Left colon (tissue), 2 donors: ENCODE results near the gene PSD4. TPM values are rescaled to one million over a fixed set of nuclear protein-coding genes. Genes with fewer than 3 reads are reported as not detected.
"Not testable (repeated sequence)": the region's sequence is repeated elsewhere in the genome, so short reads cannot be mapped to it uniquely, and the experiment has no call there.

Source experiments
- ATAC-seq: fragments of 200-7000 bp; cut with Tn5 transposase; one replicate; pipeline ENCODE4 v1.9.1; 2020; ENCODE audit warnings: mild to moderate bottlenecking, moderate library complexity
- DNase-seq, 2 donors: peaks; one replicate each; pipeline ENCODE4 v3.0.0-alpha.2; 2020
- intact Hi-C, 2 donors: fragments of 100-400 bp; cut with DNase I in 1 of 2; cut with micrococcal nuclease in 1 of 2; formaldehyde crosslinking; loops; one replicate each; pipeline versions ENCODE4 v1.11.2 to v1.14.0; 2022; cut with DNase I, micrococcal nuclease
- total RNA-seq, 2 donors: library from RNA; stranded (reverse); fragmentation: NEBNext Ultra II Directional; extraction: Animal tissue kit (Norgen Biotek cat#: 25700); gene quantifications; one replicate each; pipeline ENCODE4 v1.2.1, GENCODE V29; 2021
- donor health status: DM: no; HTN: no; CAD: no.
- donor health status: DM: yes; HTN: yes; CAD: no.

PSD4 gene
- total RNA-seq, 2 donors from 2014 or later = 68.4 to 72.1 TPM

DNA sequence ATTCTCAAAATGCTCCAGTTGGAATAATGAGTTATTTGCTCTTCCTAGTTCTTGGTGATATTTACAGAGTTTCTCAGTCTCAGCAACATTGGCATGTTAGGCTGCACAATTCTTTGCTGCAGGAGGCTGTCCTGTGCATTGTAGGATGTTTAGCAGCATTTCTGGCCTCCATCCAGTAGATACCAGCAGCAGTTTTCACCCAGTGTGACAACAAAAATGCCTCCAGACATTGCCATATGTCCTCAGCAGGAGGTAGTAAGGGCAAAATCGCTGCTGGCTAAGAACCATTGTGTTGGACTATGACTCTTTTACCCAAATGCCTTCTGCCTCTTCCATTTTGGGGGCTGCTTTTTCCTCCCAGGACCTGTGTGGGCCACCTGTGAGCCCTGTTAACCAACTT, 54.6 kb downstream of the PSD4 start:
- no peak for ATAC-seq
- intact Hi-C loops = no loop called here
- DNase-seq = no peak

DNA sequence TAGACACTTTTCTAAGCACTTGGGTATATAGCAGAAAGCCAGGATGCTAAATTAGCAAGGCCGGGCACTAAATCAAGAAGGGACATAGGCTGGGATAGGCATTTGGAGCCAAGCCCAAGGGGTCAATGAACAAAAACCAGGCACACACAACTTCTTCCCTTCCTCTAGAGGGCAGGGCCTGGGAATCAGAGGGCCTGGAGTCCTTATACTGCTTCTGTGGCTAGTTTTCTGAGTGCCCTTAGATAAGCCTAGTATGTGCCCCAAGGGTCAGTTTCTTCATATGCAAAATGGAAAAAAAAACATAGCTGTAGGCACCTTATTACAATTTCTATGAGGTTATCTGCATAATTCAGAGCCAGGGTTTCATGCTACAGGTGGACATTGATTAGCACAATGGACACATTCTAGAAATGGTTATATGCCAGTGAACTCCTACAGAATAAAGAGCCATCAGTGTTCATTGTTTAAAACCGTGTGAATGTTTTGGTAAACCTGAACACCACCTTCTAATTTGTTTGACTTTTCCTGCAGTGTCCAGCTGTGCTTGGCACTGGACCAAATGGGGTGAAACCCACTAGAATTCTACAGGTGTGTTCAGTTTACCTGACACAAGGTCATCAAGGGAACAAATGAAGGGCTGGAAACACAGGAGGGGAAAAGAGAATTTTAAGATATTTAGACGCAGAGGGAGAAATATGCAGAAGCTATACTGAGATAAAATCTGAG, 55.4 kb downstream of the PSD4 start:
- peak; percentile 69 for ATAC-seq
- DNase-seq = no peak
- intact Hi-C loops = no loop called here

DNA sequence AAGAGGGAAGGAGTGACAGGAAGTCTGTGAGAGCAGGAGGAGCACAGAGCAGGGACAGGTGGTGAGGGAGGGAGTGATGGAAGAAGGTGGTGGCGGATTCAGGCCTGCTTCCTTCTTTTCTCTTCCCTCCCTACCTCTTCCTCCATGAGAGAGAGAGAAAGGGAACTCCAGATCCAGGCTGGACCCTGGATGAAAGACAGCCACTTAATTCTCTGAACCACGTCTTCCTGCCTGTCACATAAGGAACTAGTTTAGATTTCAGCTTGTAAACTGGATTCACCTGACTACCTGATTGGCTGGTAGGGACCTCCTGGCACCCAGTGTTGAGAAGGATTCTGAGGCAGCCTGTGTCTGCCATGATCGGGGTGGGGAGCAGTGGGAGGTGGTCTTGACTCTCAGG, 56.0 kb downstream of the PSD4 start:
- intact Hi-C loops = no loop called here

DNA sequence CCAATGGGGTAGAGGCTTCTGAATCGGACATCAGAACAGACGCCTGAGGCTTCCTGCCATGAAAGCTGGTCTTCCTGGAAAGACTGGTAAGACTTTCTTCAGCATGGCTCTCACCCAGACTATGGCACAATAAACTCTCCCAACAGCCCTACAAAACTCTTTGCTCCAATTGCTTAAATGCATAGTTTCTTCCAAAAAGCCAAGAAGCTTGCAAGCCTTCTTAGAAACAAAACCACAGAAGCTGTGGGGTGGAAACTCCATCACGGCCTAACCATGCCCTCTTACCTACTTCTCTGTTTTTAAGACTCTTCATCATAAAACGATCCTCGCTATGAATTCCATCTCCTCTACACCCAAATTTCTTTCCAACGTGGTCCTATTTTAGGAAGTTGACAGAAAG, 56.8 kb downstream of the PSD4 start:
- ATAC-seq (no peak), DNase-seq (no peak)
- intact Hi-C loops = no loop called here

More for the DNA sequence above, 56.0 kb downstream of the PSD4 start:
- ATAC-seq (peak; percentile 53), DNase-seq (no peak)

DNA sequence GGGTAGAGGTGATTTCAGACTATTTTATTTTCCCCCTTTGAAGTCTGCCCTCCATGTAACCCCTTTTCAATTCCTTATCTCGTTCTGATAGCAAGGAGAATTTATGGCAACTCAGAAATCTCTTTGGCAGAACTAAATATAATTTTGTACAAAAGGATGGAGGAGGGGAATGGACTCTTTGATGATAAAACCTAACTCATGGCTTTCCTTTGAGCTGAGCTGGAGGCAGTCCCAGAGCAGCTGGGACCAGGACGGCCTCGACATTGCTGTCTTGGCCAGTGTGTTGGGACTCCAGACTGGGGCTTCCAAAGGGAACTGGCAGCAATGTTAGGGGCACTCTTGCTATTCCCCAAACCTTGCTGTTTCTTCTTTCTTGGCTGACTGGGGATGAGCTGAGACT, 57.3 kb downstream of the PSD4 start:
- ATAC-seq (no peak), DNase-seq (no peak)
- intact Hi-C loops = no loop called here

DNA sequence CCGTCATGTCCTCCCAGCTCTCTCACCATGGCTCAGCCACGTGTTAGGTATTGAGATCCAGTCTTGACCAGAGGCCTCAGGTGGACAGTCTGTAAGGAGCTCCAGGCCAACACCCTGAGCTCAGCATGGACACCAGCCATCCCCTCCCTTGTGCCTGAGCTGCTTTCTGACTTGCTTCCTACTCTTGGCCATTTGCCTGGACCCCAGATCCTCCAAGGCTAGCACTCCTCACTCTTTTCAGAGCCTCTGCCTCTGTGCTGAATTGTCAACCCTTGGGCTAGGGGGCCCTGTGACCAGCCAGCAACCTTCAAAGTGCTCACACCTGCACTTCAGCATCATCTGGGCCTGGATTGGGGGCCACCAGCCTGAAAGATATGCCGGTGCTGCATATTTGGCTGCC, 58.4 kb downstream of the PSD4 start:
- intact Hi-C loops = no loop called here
- no peak for ATAC-seq
- DNase-seq = no peak

DNA sequence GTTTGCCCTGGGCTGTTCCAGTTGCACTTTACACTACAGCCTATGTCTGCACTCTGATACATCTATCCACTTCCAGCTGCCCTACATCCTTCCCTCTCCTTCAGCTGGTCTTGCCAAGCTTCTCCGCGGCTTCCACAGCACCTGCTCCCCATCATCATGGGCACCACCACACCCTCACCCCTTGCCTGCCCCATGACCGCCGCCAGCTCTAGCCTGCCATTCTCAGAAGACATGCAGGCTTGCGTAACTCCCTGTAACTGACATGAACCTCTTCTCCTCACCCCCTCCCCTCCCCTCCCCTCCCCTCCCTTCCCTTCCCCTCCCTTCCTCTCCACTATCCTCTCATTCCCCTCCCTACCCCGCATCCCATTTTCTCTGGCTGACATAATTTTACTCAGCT, 59.0 kb downstream of the PSD4 start:
- DNase-seq (no peak), ATAC-seq (no peak)
- intact Hi-C loops = no loop called here

DNA sequence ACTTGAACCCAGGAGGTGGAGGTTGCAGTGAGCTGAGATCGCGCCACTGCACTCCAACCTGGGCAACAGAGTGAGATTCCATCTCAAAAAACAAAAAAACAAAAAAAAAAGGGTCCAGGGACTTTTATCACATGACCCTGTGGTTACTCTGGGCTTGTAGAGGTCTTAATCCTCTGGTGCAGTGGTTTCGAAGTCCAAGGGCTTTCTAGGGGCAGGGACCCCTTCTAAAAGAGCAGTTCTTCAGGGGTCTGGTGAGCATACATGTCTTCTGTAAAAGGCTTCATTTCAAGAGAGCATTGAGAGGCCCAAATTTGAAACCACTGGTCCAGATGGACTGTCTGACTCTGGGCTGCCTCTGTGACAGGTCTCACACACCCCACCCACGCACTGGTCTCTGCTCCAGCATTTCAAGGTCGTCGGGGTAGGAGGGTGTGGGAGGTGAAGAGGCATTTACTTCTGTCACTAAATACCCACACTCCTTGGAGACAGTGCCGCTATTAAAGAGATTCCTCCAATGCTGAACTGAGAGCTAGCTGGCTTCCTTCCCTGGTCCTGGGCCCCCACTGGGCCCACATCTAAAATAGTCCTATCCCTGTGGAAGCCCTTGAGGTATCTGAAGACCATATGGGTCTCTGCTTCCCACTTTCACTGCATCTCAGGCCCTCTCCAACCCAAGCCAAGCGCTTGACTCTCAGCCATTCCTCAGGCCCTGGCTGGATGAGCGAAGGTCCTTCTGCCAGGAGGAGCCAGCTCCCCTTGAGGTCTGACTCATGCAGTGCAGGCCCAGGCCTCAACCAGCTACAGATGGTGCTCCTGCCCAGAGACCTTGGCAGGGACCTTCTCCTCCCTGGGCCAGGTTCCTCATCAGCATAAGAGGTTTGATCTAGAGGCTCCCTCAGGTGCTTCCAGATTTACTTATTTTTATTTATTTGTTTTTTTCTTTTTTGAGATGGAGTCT, 60.1 kb downstream of the PSD4 start:
- no peak for ATAC-seq
- DNase-seq = no peak
- intact Hi-C loops = no loop called here

DNA sequence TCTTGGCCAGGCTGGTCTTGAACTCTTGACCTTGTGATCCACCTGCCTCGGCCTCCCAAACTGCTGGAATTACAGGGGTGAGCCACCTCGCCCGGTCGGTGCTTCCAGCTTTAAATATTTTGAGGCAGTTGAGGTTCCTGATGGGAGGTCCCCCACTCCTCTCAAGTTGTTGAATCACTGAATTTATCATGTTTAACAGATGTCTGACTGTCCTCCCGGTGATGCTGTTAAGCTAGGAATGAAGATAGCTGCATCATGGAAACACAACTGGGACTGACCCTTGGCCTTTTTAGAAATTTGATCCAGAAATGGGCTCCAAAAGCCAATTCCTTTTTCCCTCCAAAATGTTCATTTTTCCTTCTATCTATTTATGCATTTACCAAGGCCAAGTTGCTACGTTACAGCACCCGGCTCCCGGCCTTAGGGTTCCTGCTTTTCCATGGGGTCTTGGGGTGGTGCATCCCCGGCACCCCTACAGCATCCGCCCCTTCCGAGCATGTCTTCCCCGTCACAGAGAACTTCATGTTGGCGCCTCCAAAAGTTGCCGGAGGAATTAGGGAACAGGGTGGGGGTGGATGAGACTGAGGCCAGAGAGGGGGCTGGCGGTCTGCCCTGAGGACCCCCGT, 61.1 kb downstream of the PSD4 start:
- peak; percentile 4 for ATAC-seq
- no peak for DNase-seq
- intact Hi-C loops = no loop called here

DNA sequence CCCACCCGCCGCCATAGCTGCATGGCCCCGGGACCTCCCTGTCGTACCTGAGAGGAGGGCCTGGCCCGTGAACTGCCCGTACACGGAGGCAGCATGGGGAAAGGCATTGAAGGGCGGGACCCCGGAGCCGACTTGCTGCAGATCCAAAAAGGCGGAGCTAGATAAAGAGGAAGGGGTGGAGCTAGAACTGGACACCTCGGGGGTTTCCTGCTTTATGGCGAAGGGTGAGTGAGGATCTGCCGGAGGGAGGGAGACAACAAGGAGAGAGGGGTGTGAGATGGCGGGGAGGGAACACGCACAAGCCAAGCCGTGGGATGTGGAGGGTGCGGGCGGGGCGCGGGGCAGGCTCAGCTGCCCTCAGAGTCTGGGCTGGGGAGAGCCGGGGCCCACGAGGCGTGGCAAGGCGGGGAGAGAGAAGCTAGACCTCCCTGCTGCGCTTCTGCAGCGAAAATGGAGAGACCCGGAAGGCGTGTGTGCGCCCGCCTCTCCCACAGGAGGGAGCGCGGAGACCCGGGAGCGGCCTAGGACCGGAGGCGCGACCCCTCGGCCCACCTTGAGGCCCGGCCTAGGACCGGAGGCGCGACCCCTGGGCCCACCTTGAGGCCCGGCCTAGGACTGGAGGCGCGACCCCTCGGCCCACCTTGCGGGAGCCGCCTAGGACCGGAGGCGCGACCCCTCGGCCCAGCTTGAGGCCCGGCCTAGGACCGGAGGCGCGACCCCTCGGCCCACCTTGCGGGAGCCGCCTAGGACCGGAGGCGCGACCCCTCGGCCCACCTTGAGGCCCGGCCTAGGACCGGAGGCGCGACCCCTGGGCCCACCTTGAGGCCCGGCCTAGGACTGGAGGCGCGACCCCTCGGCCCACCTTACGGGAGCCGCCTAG, 61.8 kb downstream of the PSD4 start:
- ATAC-seq = peak; percentile 85
- peak in 1 of 2 donors; percentile 79 for DNase-seq
- intact Hi-C loops = not testable (repeated sequence)

DNA sequence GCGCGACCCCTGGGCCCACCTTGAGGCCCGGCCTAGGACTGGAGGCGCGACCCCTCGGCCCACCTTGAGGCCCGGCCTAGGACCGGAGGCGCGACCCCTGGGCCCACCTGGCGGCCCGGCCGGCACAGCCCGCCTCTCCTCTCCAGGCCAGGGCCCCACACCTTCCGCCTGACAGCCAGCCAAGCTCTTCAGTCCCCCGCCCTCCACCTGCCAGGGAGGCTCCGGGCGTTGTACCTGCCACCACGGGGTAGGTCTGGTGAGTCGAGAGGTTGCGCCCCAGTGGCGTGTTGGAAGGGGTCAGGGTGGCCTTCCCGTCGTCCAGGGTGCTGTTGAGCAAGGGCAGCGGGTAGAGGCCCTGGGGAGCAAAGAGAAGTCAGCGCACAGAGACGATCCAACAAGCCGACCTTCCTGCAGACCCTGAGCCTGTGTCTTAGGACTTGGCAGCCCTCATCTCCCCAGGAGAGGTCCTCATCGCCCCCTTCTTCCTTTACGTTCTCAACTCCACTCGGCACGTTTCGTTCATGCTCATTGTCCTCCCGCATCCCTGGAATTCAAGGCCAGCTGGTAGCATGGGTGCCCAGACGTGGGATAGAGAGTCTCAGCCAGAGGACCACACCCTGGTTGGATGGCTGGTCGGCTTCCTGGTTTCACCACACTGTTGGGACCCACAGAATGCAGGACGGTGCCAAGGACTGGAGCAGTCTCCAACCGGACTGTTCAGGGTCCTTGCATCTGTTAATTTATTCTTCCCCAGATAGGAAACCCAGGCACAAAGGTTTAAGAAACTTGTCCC, 62.8 kb downstream of the PSD4 start:
- intact Hi-C loops = no loop called here
- ATAC-seq = peak; percentile 69
- DNase-seq = peak in 1 of 2 donors; percentile 53

DNA sequence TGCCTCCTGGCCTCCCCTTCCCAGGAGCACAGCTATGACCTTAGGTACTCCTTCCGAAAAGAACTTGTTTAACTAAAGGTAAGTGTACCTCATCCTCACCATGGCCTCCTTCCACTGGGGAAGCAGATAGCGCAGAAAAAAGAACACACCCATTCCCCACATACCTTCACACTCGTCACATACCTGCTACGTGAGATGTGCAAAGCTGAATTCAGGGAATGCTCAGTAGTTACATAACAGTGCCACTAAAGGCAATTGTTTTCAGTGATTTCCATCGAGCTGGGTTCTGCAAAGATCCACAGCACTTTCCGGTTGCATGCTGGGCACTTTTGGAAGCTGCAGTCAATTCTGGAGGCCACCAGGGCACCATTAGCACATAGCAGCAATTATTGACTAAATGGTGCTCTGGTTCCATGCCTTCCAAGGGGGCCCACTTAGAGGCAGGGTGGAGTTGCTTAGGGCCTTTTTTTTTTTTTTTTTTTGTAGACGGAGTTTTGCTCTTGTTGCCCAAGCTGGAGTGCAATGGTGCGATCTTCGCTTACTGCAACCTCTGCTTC, 63.9 kb downstream of the PSD4 start:
- ATAC-seq (no peak), DNase-seq (no peak)
- intact Hi-C loops = no loop called here

DNA sequence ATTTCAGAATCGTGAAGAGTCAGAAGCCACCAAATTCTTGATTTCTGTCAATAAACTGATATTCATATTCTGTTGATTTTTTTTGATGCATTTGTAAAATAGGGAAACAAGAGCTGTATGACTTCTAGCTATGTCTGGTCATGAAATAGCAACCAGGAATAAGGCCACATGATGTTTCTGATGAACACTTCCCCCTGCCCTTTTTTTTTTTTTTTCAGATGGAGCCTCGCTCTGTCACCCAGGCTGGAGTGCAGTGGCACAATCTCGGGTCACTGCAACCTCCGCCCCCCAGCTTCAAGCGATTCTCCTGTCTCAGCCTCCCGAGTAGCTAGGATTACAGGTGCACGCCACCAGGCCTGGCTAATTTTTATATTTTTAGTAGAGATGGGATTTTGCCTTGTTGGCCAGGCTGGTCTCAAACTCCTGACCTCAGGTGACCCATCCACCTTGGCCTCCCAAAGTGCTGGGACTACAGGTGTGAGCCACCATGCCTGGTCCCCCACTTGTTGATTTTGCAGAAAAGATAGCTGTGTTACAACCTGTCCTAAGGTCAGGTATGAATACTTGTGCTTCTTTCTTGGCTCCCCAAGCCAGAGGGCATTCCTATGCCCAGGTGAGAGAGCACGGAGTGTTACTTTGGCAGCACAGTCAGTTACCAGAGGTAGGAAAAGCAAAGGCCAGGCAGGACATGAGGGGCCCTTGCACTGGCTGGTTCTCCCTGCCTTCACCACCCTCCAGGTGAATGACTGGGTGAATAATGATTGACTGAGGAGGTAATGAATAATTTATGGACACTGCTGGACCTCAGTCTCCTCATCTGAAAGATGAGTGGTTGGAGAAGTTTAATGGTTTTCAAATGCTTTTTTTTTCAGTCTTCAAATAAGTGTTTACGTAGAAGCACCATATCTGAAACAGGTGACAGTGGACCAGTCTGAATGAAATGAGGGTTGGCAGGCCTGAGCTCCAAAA, 65.4 kb downstream of the PSD4 start:
- DNase-seq (no peak), ATAC-seq (no peak)
- intact Hi-C loops = no loop called here

DNA sequence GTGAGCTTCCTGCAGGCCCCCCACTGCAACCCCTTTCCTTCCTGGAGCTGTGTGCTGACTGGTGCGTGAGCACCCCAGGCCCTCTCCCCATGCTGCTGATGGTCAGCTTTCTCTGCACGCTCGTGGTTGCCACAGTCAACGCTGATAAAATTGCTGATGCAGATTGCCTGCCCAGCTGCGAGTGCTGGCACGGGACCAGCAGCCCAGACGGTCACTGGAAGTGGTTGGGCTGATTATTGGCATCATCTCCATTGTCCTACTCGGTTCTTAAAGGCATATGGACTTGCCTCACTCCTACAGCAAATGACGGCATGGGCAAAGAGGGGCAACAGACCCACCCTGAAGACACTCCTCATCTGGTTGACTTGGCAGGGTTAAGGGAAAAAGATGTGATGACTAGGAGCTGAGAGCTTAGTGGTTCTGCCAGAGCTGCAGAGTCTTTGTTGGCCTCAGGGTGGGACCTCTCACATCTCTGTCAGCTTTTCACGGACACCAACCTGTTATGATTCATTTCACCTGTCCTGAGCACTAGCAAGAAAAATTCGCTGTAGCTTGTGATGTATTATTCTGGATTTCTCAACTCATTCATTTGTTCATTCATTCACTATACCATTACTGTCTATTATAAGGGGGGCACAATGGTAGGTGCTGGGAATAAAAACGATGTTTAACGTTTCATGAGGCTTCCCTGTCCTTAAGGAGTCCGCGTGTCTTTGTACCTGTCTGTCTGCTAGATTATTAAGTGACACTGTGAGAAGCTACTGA, 66.6 kb downstream of the PSD4 start:
- DNase-seq (peak; percentile 72 to 74), ATAC-seq (no peak)
- intact Hi-C loops = no loop called here

DNA sequence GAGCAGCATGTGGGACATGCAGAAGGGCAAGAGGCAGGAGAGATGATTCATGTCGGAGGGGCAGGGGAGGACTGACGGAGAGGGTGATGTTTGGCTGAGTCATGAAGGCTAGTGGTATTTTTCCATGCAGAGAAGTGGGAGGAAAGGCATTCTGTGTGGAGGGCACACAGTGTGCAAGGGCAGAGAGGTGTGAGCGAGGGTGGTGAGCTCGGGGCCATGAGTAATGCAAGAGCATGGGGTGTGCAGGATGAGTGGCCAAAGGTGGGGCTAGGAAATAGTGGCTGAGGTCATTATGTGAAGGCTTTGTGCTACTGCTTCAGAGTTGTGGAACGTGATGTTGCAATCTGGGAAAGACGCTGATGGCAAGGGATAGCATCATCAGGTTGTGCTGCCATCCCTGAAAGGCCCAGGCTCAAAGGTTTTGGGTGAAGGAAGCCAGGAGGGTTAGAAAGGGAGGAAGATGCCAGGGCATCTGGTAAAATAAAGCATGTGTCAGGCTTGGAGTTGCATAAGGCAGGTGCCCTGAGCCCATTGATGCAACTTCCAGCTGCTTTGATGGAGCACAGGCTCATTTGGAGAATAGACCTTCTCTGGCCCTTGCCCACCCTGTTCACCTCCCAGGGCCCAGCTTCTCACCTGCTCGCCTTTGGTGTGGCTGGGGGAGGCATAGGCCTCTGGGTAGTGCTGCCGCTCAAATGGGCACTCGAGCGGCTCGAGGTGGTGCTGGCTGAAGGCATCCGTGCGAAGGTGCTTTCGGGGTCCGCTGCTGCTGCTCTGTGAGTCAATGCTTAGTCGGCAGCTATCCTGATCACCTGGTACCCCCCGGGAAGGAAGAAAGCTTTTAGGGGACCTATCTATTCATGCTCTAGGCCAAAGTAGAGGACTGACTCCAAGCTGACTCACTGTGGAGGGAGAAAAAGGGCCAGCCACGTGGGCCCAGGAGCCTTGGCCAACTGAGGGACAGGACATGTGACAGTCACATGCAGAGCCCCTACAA, 67.4 kb downstream of the PSD4 start:
- ATAC-seq (peak; percentile 50), DNase-seq (peak in 1 of 2 donors; percentile 56)
- intact Hi-C loops = no loop called here
